K562 (cell line): ENCODE measurements around the gene LAMA5. TPM values are rescaled to one million over a fixed set of nuclear protein-coding genes. Genes with fewer than 3 reads are reported as not detected.
A peak's percentile ranks its signal among the peaks of the same experiment; 100 is the strongest.

Source experiments
- ATAC-seq: fragments of 200-7000 bp; cut with Tn5 transposase; 3 replicates; pipeline ENCODE4 v1.9.1; 2020; ENCODE audit warnings: moderate library complexity
- BruUV-seq: library from RNA; stranded (reverse); fragments of 400-500 nt; replicated peaks from 2 replicates; lab custom pipeline; 2021; lab: Mats Ljungman, UMichigan
- CTCF ChIA-PET: fragments of 300-600 bp; formaldehyde crosslinking; extraction: SDS; loops from one replicate; lab custom pipeline; 2021; ENCODE audit warnings: low intra/inter-chr PET ratio; lab: Yijun Ruan, JAX
- POLR2A ChIA-PET: fragments of 300-600, 350-650 bp; sonication (Branson Sonifier 250); formaldehyde crosslinking; extraction: SDS; loops from one replicate; lab custom pipeline; 2021; ENCODE audit warnings: antibody characterized with exemption, inconsistent platforms; lab: Yijun Ruan, JAX
- DNase-seq, 4 experiments: peaks; one replicate each; pipeline versions ENCODE4 v3.0.0 to v3.0.0-alpha.2; 2011 to 2018; ENCODE audit warnings: low spot score in 3 of 4, mixed read lengths in 3 of 4; ENCODE audit errors: extremely low read depth in 1 of 4
- FAIRE-seq: peaks from 2 replicates; lab custom pipeline; 2011; peaks lifted over from hg19 to GRCh38; lab: Jason Lieb, UNC
- H2AFZ ChIP-seq: 2 replicates; pipeline ENCODE4 v1.6.0; 2011; ENCODE audit warnings: low read depth, low read length, control low read depth, inconsistent platforms
- H3K27ac ChIP-seq: fragments of 200-600 bp; 3 replicates; pipeline ENCODE4 v1.8.0; 2011; ENCODE audit warnings: low read depth, mild to moderate bottlenecking, control low read depth, inconsistent platforms, low read length, moderate library complexity, mixed read lengths; ENCODE audit errors: extremely low read depth
- H3K27me3 ChIP-seq, 2 experiments: fragments of 300-600 bp in 1 of 2; 2 replicates in 1 of 2; 3 replicates in 1 of 2; pipeline versions ENCODE4 v1.6.0 to v1.8.0; 2011; ENCODE audit warnings: inconsistent platforms in 2 of 2, low read length in 2 of 2, mild to moderate bottlenecking in 1 of 2, mixed read lengths in 1 of 2, moderate library complexity in 1 of 2; ENCODE audit not compliant: control insufficient read depth in 2 of 2, insufficient read depth in 2 of 2
- H3K36me3 ChIP-seq: fragments of 300-600 bp; 3 replicates; pipeline ENCODE4 v1.8.0; 2011; ENCODE audit warnings: mild to moderate bottlenecking, low read length, inconsistent platforms; ENCODE audit not compliant: control insufficient read depth, insufficient read depth
- H3K4me1 ChIP-seq, 2 experiments: fragments of 200-600 bp in 1 of 2; replicated peaks in 1 of 2; 2 replicates in 1 of 2; 3 replicates in 1 of 2; pipeline versions ENCODE4 v1.5.1 to v1.8.0; 2011; ENCODE audit warnings: inconsistent platforms in 2 of 2, low read length in 2 of 2, mild to moderate bottlenecking in 1 of 2, mixed read lengths in 1 of 2, moderate library complexity in 1 of 2; ENCODE audit not compliant: control insufficient read depth in 2 of 2, insufficient read depth in 2 of 2
- H3K4me2 ChIP-seq: 2 replicates; pipeline ENCODE4 v1.6.1; 2011; ENCODE audit warnings: low read length, control low read depth, inconsistent platforms, mixed read lengths; ENCODE audit not compliant: insufficient read depth
- H3K4me3 ChIP-seq: fragments of 200-600 bp; sonication (generic), shearing (Covaris generic); 2 replicates; pipeline ENCODE4 v1.5.1; 2016; ENCODE audit warnings: control low read depth, inconsistent platforms
- H3K79me2 ChIP-seq: fragments of 200-600 bp; 3 replicates; pipeline ENCODE4 v1.8.0; 2011; ENCODE audit warnings: low read length, inconsistent platforms; ENCODE audit not compliant: control insufficient read depth, insufficient read depth
- H3K9ac ChIP-seq, 2 experiments: 2 replicates each; pipeline versions ENCODE4 v1.6.0 to v1.6.1; 2011; ENCODE audit warnings: low read depth in 2 of 2, low read length in 2 of 2, control low read depth in 1 of 2, inconsistent platforms in 1 of 2, mild to moderate bottlenecking in 1 of 2, mixed read lengths in 1 of 2; ENCODE audit not compliant: insufficient read depth in 1 of 2
- H3K9me1 ChIP-seq: one replicate; pipeline ENCODE4 v1.6.0; 2011; ENCODE audit warnings: inconsistent platforms, mild to moderate bottlenecking, low read length, moderate library complexity; ENCODE audit not compliant: control insufficient read depth, insufficient read depth
- H3K9me3 ChIP-seq: replicated peaks from 2 replicates; pipeline ENCODE4 v1.5.1; 2011; ENCODE audit warnings: low read depth, low read length, inconsistent platforms; ENCODE audit not compliant: control insufficient read depth, insufficient read depth
- H4K20me1 ChIP-seq: replicated peaks from 2 replicates; pipeline ENCODE4 v1.6.1; 2011; ENCODE audit warnings: low read length, inconsistent platforms, mixed read lengths; ENCODE audit not compliant: control insufficient read depth, insufficient read depth
- ARID2 ChIP-seq: fragments of 450-650 bp; IDR thresholded peaks from 2 replicates; pipeline ENCODE4 v1.6.1; 2017; ENCODE audit warnings: antibody characterized with exemption, mild to moderate bottlenecking
- CBX1 ChIP-seq: sonication (generic); IDR thresholded peaks from 2 replicates; pipeline ENCODE4 v1.6.1; 2016; ENCODE audit warnings: antibody characterized with exemption, low read depth, mild to moderate bottlenecking
- EZH2 ChIP-seq: IDR thresholded peaks from 2 replicates; pipeline ENCODE4 v1.6.1; 2012; ENCODE audit warnings: low read depth, mild to moderate bottlenecking, inconsistent platforms, low read length, borderline replicate concordance
- FUS ChIP-seq: fragments of 200-400 bp; formaldehyde crosslinking; optimal IDR thresholded peaks from 2 replicates; pipeline ENCODE3; 2017; ENCODE audit warnings: low read depth, low read length
- HEY1 ChIP-seq: fragments of 250-450 bp; sonication (Bioruptor Pico); IDR thresholded peaks from 2 replicates; pipeline ENCODE4 v1.5.0; 2020; ENCODE audit warnings: mild to moderate bottlenecking, moderate library complexity, borderline replicate concordance
- KLF10 ChIP-seq: fragments of 250-450 bp; sonication (Bioruptor Pico); IDR thresholded peaks from 2 replicates; pipeline ENCODE4 v1.6.1; 2021; ENCODE audit warnings: matching md5 sums
- MXD1 ChIP-seq: fragments of 250-450 bp; sonication (Bioruptor Pico); IDR thresholded peaks from 2 replicates; pipeline ENCODE4 v1.8.0; 2021; ENCODE audit warnings: borderline replicate concordance, mild to moderate bottlenecking, moderate library complexity; ENCODE audit not compliant: poor library complexity, severe bottlenecking
- NCOA6 ChIP-seq: fragments of 450-650 bp; IDR thresholded peaks from 2 replicates; pipeline ENCODE4 v1.6.1; 2017; ENCODE audit warnings: mild to moderate bottlenecking
- NR3C1 ChIP-seq: sonication (generic); formaldehyde crosslinking; IDR thresholded peaks from 2 replicates; pipeline ENCODE4 v1.8.1; 2022; ENCODE audit warnings: missing genetic modification reagents
- PATZ1 ChIP-seq: fragments of 250-450 bp; sonication (Bioruptor Pico); IDR thresholded peaks from 2 replicates; pipeline ENCODE4 v1.5.0; 2020; ENCODE audit warnings: mild to moderate bottlenecking, borderline replicate concordance
- PCBP1 ChIP-seq: fragments of 200-400 bp; formaldehyde crosslinking; IDR thresholded peaks from 2 replicates; pipeline ENCODE4 v1.6.1; 2018; ENCODE audit warnings: mild to moderate bottlenecking, low read depth, low read length; ENCODE audit not compliant: poor library complexity, severe bottlenecking
- POLR2B ChIP-seq: fragments of 450-650 bp; IDR thresholded peaks from 2 replicates; pipeline ENCODE4 v1.6.1; 2018; ENCODE audit warnings: low read depth; ENCODE audit not compliant: partially characterized antibody
- RUNX1 ChIP-seq: sonication (generic); IDR thresholded peaks from 2 replicates; pipeline ENCODE4 v1.6.1; 2016; ENCODE audit warnings: antibody characterized with exemption, low read depth
- SPI1 ChIP-seq: IDR thresholded peaks from 2 replicates; pipeline ENCODE4 v1.6.1; 2011; ENCODE audit warnings: low read depth, low read length, control low read depth, borderline replicate concordance
- TCFL5 ChIP-seq: fragments of 250-450 bp; sonication (Bioruptor Pico); conservative IDR thresholded peaks from 2 replicates; pipeline ENCODE4 v1.6.1; 2021; ENCODE audit warnings: mild to moderate bottlenecking, moderate library complexity, matching md5 sums
- THRB ChIP-seq: fragments of 450-650 bp; formaldehyde crosslinking; conservative IDR thresholded peaks from 2 replicates; pipeline ENCODE4 v1.4.0; 2022; ENCODE audit warnings: mild to moderate bottlenecking, missing genetic modification characterization
- ZFX ChIP-seq: sonication (generic); formaldehyde crosslinking; IDR thresholded peaks from 2 replicates; pipeline ENCODE4 v1.8.0; 2022; ENCODE audit warnings: mild to moderate bottlenecking, missing genetic modification reagents, moderate library complexity
- ZNF282 ChIP-seq: sonication (generic); formaldehyde crosslinking; IDR thresholded peaks from 2 replicates; pipeline ENCODE4 v1.8.1; 2023; ENCODE audit warnings: missing genetic modification reagents
- ZNF511 ChIP-seq: sonication (generic); formaldehyde crosslinking; IDR thresholded peaks from 2 replicates; pipeline ENCODE4 v1.8.0; 2022; ENCODE audit warnings: mild to moderate bottlenecking, missing genetic modification reagents
- ZNF830 ChIP-seq: fragments of 250-450 bp; sonication (Bioruptor Pico); IDR thresholded peaks from 2 replicates; pipeline ENCODE4 v1.5.0; 2021; ENCODE audit warnings: mild to moderate bottlenecking
- ZZZ3 ChIP-seq: fragments of 450-650 bp; IDR thresholded peaks from 2 replicates; pipeline ENCODE4 v1.6.1; 2016; ENCODE audit warnings: antibody characterized with exemption, mild to moderate bottlenecking, moderate library complexity
- WGBS: fragments of 100-300 bp; shearing (Covaris generic); methylation state at CpG from one replicate; pipeline ENCODE4 v1.1.6; 2016; ENCODE audit warnings: low coverage, mixed read lengths; ENCODE audit not compliant: insufficient coverage; ENCODE audit errors: missing lambda C conversion rate; 5-methylcytosine and 5-hydroxymethylcytosine counted together
- in situ Hi-C: fragments of 300-500 bp; cut with MboI; formaldehyde crosslinking; loops from 4 replicates; pipeline ENCODE4 v1.15.0; 2018; ENCODE audit warnings: inconsistent platforms, mixed read lengths
- intact Hi-C: fragments of 100-400 bp; cut with micrococcal nuclease; formaldehyde crosslinking; loops from 2 replicates; pipeline ENCODE4 v1.14.2; 2022
- polyA plus RNA-seq, 8 experiments: library from polyadenylated mRNA; depleted of rRNA in 4 of 8; stranded (reverse) in 5 of 8; unstranded in 3 of 8; fragments of >200 nt; fragmentation: Nextera tagmentation in 2 of 8; fragmentation: Illumina TruSeq in 1 of 8; extraction: Ambion mirVana in 2 of 8; extraction: Trizol in 1 of 8; gene quantifications; 2 replicates each; pipeline versions ENCODE4 v1.2.1 to v1.2.3, GENCODE V29; 2011 to 2014; ENCODE audit warnings: inconsistent platforms in 1 of 8, missing spikeins in 1 of 8
- total RNA-seq, 7 experiments: library from RNA; depleted of rRNA in 6 of 7; stranded (reverse); fragments of >200 nt in 6 of 7; fragmentation: Illumina TruSeq in 2 of 7; extraction: Trizol in 2 of 7; gene quantifications; 2 replicates each; pipeline versions ENCODE4 v1.2.1 to v1.2.3, GENCODE V29; 2011 to 2021; ENCODE audit warnings: low replicate concordance in 1 of 7

Gene LAMA5
- total and polyA plus RNA-seq, 9 of the 15 experiments (the other 6 are each of a cell fraction or from before 2014, with no cell fraction given): 0.31 to 101 (median 7.8) TPM

GRCh38 chr20:62348604-62349003, 18.5 kb downstream of the LAMA5 start:
- Histone ChIP-seq H3K36me3 (peaks cover 73% of the 10 kb centered on the region), H3K4me1 (peaks cover 0 to 37% of the 10 kb centered on the region in 2 experiments; a peak in 1 of 5 replicates), H3K79me2 (no peaks in the 10 kb centered on the region), H3K27ac (no peak overlapping the region), H2AFZ (no peak overlapping the region), H4K20me1 (no peaks in the 10 kb centered on the region), H3K9me3 (no peaks in the 10 kb centered on the region), H3K27me3 (no peaks in the 10 kb centered on the region), H3K9ac (no peak overlapping the region), H3K4me3 (no peak overlapping the region), H3K9me1 (peaks cover 2% of the 10 kb centered on the region), H3K4me2 (no peak overlapping the region)
- POLR2A ChIA-PET: interaction anchor here (0.9 kb wide), 1 partner anchor 9 kb away, joined by 3 read pairs; no protein-coding TSS in a partner anchor
- no TSS peak for BruUV-seq
- DNase-seq (peak in 1 of 4 experiments; percentile 36), FAIRE-seq (no peak), ATAC-seq (no peak)
- in situ Hi-C loops: no loop called here
- intact Hi-C loops: no loop called here
- 100% methylated on average over 1 of the region's 1 CpG for WGBS
- CTCF ChIA-PET: no interaction called here
- TF ChIP-seq CBX1 (no peak), PCBP1 (no peak), PATZ1 (CRISPR knock-in tag) (no peak), ARID2 (no peak), POLR2B (no peak), ZZZ3 (no peak), ZNF282 (CRISPR knock-in tag) (no peak), MXD1 (CRISPR knock-in tag) (no peak), SPI1 (no peak), KLF10 (CRISPR knock-in tag) (no peak), ZFX (CRISPR knock-in tag) (no peak), NCOA6 (no peak), ZNF830 (CRISPR knock-in tag) (no peak), RUNX1 (no peak), ZNF511 (CRISPR knock-in tag) (no peak), TCFL5 (CRISPR knock-in tag) (no peak), FUS (no peak), THRB (CRISPR knock-in tag) (no peak), EZH2 (no peak), HEY1 (CRISPR knock-in tag) (no peak), NR3C1 (no peak)
